Measurements from ENCODE around the gene L3MBTL3. TPM values are rescaled to one million over a fixed set of nuclear protein-coding genes. Genes with fewer than 3 reads are reported as not detected.
"Not testable (repeated sequence)": the region's sequence is repeated elsewhere in the genome, so short reads cannot be mapped to it uniquely, and the experiment has no call there.

Gene L3MBTL3
- total RNA-seq, 1 experiment from 2014 or later: 14.3 TPM

GRCh38 chr6:130115036-130115435 lies 96.7 kb downstream of the L3MBTL3 start:
- DNase-seq: no peak
- Histone ChIP-seq H3K27me3 (replicated peaks; ENCODE audit: control insufficient read depth, insufficient read depth, low read length) (no peaks in the 10 kb centered on the region), H3K9me3 (no peaks in the 10 kb centered on the region), H3K4me1 (no peaks in the 10 kb centered on the region), H3K4me3 (ENCODE audit: low read depth, low read length) (no peak overlapping the region), H3K36me3 (ENCODE audit: control insufficient read depth, insufficient read depth, low read length) (no peaks in the 10 kb centered on the region)
- no peak overlapping the region for H3K27ac Mint-ChIP-seq (ENCODE audit: unreplicated experiment)
- H3K4me3 Mint-ChIP-seq (ENCODE audit: unreplicated experiment): no peak overlapping the region
- POLR2A ChIA-PET: no interaction called here
- BruUV-seq (replicated peaks): no TSS peak
- CTCF ChIA-PET: interaction anchor here (0.7 to 0.8 kb wide), 2 partner anchors 17 to 384 kb away, joined by 6 to 10 read pairs; no protein-coding TSS in a partner anchor
- no peaks in the 10 kb centered on the region for H3K27me3 Mint-ChIP-seq (ENCODE audit: insufficient read depth, unreplicated experiment)
- intact Hi-C loops (cut with micrococcal nuclease; ENCODE audit: unreplicated experiment): no loop called here
- H3K9me3 Mint-ChIP-seq (ENCODE audit: unreplicated experiment): no peaks in the 10 kb centered on the region
- no peaks in the 10 kb centered on the region for H3K36me3 Mint-ChIP-seq (ENCODE audit: insufficient read depth, unreplicated experiment)
- no peak for TF ChIP-seq CTCF (IDR thresholded peaks at IDR 0.05; ENCODE audit: insufficient read depth in 1 of 2, low read depth in 1 of 2, low read length in 1 of 2, severe bottlenecking in 1 of 2, unreplicated experiment in 1 of 2)
- H3K4me1 Mint-ChIP-seq (ENCODE audit: low read depth, unreplicated experiment): no peaks in the 10 kb centered on the region

- Mint-ChIP-seq H3K36me3 (ENCODE audit: insufficient read depth, unreplicated experiment) (no peaks in the 10 kb centered on the region), H3K27ac (ENCODE audit: unreplicated experiment) (no peak overlapping the region), H3K9me3 (ENCODE audit: unreplicated experiment) (no peaks in the 10 kb centered on the region), H3K27me3 (ENCODE audit: insufficient read depth, unreplicated experiment) (no peaks in the 10 kb centered on the region), H3K4me1 (ENCODE audit: low read depth, unreplicated experiment) (no peaks in the 10 kb centered on the region), H3K4me3 (ENCODE audit: unreplicated experiment) (no peak overlapping the region)
- Histone ChIP-seq H3K4me3 (ENCODE audit: low read depth, low read length) (no peak overlapping the region), H3K36me3 (ENCODE audit: control insufficient read depth, insufficient read depth, low read length) (no peaks in the 10 kb centered on the region), H3K27me3 (replicated peaks; ENCODE audit: control insufficient read depth, insufficient read depth, low read length) (no peaks in the 10 kb centered on the region), H3K9me3 (no peaks in the 10 kb centered on the region), H3K4me1 (no peaks in the 10 kb centered on the region)
- ChIA-PET CTCF (no interaction called here), POLR2A (no interaction called here)
- TF ChIP-seq CTCF (IDR thresholded peaks at IDR 0.05; ENCODE audit: insufficient read depth in 1 of 2, low read depth in 1 of 2, low read length in 1 of 2, severe bottlenecking in 1 of 2, unreplicated experiment in 1 of 2): no peak
- intact Hi-C loops (cut with micrococcal nuclease; ENCODE audit: unreplicated experiment): no loop called here
- no TSS peak for BruUV-seq (replicated peaks)
- no peak for DNase-seq
Observed at GRCh38 chr6:130116273-130116672, 97.9 kb downstream of the L3MBTL3 start.

- H3K36me3 Mint-ChIP-seq (ENCODE audit: insufficient read depth, unreplicated experiment); H3K4me1 Mint-ChIP-seq (ENCODE audit: low read depth, unreplicated experiment); POLR2A ChIA-PET; CTCF ChIA-PET; H3K27ac Mint-ChIP-seq (ENCODE audit: unreplicated experiment); intact Hi-C loops (cut with micrococcal nuclease; ENCODE audit: unreplicated experiment); H3K9me3 ChIP-seq; BruUV-seq (replicated peaks); H3K4me3 ChIP-seq (ENCODE audit: low read depth, low read length); H3K4me3 Mint-ChIP-seq (ENCODE audit: unreplicated experiment); H3K4me1 ChIP-seq; H3K36me3 ChIP-seq (ENCODE audit: control insufficient read depth, insufficient read depth, low read length); DNase-seq; H3K9me3 Mint-ChIP-seq (ENCODE audit: unreplicated experiment); H3K27me3 Mint-ChIP-seq (ENCODE audit: insufficient read depth, unreplicated experiment); H3K27me3 ChIP-seq (replicated peaks; ENCODE audit: control insufficient read depth, insufficient read depth, low read length): not testable (repeated sequence)
Observed at GRCh38 chr6:130117187-130117701, 98.9 kb downstream of the L3MBTL3 start.

GRCh38 chr6:130118236-130118635 lies 99.9 kb downstream of the L3MBTL3 start:
- BruUV-seq (replicated peaks): no TSS peak
- CTCF ChIA-PET: no interaction called here
- Mint-ChIP-seq H3K36me3 (ENCODE audit: insufficient read depth, unreplicated experiment) (no peaks in the 10 kb centered on the region), H3K27ac (ENCODE audit: unreplicated experiment) (no peak overlapping the region), H3K4me1 (ENCODE audit: low read depth, unreplicated experiment) (no peaks in the 10 kb centered on the region), H3K9me3 (ENCODE audit: unreplicated experiment) (no peaks in the 10 kb centered on the region), H3K4me3 (ENCODE audit: unreplicated experiment) (no peak overlapping the region), H3K27me3 (ENCODE audit: insufficient read depth, unreplicated experiment) (no peaks in the 10 kb centered on the region)
- Histone ChIP-seq H3K9me3 (no peaks in the 10 kb centered on the region), H3K36me3 (ENCODE audit: control insufficient read depth, insufficient read depth, low read length) (no peaks in the 10 kb centered on the region), H3K4me1 (no peaks in the 10 kb centered on the region), H3K27me3 (replicated peaks; ENCODE audit: control insufficient read depth, insufficient read depth, low read length) (no peaks in the 10 kb centered on the region), H3K4me3 (ENCODE audit: low read depth, low read length) (no peak overlapping the region)
- TF ChIP-seq CTCF (IDR thresholded peaks at IDR 0.05; ENCODE audit: insufficient read depth in 1 of 2, low read depth in 1 of 2, low read length in 1 of 2, severe bottlenecking in 1 of 2, unreplicated experiment in 1 of 2): no peak
- intact Hi-C loops (cut with micrococcal nuclease; ENCODE audit: unreplicated experiment): no loop called here
- DNase-seq: no peak
- POLR2A ChIA-PET: no interaction called here

All from Caco-2 (cell line).